ENCODE data around the gene CAB39L. TPM values are rescaled to one million over a fixed set of nuclear protein-coding genes. Genes with fewer than 3 reads are reported as not detected.

The CAB39L gene
- total and polyA plus RNA-seq, 2 of the 13 experiments (the other 11 are each of a cell fraction or from before 2014, with no cell fraction given) = 3.1 to 6.1 TPM

DNA sequence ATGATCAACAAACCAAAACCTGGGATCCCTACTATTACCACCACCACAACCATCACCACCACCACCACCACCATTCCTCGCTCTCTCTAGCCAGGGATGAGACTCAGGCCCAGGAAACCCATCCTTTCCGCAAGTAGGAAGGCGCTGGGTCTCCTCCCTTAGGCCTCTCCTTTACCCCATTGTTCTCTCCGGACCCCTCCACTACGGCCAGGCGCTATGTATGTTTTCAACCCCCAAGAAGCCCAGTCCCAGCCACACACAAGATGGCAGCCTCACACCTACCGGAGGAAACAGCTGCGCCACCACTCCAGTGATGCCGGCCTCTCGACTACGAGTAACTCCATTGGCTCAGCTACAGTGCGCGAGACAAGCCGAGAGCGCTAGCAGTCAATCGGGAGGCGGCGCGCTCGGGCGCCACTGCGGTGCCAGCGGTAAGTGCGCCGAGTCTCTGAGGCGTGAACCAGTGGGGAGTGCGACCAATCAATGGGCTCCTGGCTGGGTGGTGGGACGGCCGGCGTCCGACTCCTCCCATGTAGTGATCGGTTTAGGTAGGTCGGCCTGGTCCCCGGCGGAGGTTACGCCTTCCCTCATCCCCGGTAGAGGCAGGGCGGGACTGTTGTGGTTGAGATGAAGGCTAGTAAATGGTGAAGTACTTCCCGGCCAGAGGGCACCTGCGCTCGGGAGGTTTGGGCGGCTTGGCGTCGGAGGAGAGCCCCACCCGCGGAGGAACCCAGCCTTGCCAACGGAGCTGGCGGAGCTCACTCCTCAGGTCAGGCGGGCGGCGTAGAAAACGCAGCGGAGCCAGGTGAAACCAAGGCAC is at the start of gene CAB39L, which contains the start of gene SETDB2 (continued):
- TF ChIP-seq AHDC1 (CRISPR knock-in tag; IDR thresholded peaks at IDR 0.05; ENCODE audit: borderline replicate concordance) (peak; percentile 84), ZNF746 (CRISPR knock-in tag; IDR thresholded peaks at IDR 0.05) (no peak), MEF2D (CRISPR knock-in tag; IDR thresholded peaks at IDR 0.05) (peak; percentile 85), KLF12 (CRISPR knock-in tag; IDR thresholded peaks at IDR 0.05; ENCODE audit: borderline replicate concordance) (no peak), ZBTB40 (IDR thresholded peaks at IDR 0.05) (no peak), ZBTB40 (CRISPR knock-in tag; IDR thresholded peaks at IDR 0.05) (peak; percentile 38), CHCHD3 (CRISPR knock-in tag; IDR thresholded peaks at IDR 0.05) (no peak), SNAPC2 (CRISPR knock-in tag; IDR thresholded peaks at IDR 0.05) (no peak), ZFX (CRISPR knock-in tag; IDR thresholded peaks at IDR 0.05; ENCODE audit: low read depth) (peak; percentile 76), GATAD1 (CRISPR knock-in tag; IDR thresholded peaks at IDR 0.05) (peak; percentile 88), ZEB1 (IDR thresholded peaks at IDR 0.05; ENCODE audit: insufficient replicate concordance, low read depth) (no peak), ZNF761 (CRISPR knock-in tag; conservative IDR thresholded peaks at IDR 0.05) (0 out of 2 replicates have a peak, but pooled peaks have one; percentile 58)

All from HepG2 (cell line).